Measurements from ENCODE around the gene CCP110.
A peak's percentile ranks its signal among the peaks of the same experiment; 100 is the strongest.

The CCP110 gene, protein sequence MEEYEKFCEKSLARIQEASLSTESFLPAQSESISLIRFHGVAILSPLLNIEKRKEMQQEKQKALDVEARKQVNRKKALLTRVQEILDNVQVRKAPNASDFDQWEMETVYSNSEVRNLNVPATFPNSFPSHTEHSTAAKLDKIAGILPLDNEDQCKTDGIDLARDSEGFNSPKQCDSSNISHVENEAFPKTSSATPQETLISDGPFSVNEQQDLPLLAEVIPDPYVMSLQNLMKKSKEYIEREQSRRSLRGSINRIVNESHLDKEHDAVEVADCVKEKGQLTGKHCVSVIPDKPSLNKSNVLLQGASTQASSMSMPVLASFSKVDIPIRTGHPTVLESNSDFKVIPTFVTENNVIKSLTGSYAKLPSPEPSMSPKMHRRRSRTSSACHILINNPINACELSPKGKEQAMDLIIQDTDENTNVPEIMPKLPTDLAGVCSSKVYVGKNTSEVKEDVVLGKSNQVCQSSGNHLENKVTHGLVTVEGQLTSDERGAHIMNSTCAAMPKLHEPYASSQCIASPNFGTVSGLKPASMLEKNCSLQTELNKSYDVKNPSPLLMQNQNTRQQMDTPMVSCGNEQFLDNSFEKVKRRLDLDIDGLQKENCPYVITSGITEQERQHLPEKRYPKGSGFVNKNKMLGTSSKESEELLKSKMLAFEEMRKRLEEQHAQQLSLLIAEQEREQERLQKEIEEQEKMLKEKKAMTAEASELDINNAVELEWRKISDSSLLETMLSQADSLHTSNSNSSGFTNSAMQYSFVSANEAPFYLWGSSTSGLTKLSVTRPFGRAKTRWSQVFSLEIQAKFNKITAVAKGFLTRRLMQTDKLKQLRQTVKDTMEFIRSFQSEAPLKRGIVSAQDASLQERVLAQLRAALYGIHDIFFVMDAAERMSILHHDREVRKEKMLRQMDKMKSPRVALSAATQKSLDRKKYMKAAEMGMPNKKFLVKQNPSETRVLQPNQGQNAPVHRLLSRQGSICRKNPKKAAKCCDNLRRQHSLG

DNA sequence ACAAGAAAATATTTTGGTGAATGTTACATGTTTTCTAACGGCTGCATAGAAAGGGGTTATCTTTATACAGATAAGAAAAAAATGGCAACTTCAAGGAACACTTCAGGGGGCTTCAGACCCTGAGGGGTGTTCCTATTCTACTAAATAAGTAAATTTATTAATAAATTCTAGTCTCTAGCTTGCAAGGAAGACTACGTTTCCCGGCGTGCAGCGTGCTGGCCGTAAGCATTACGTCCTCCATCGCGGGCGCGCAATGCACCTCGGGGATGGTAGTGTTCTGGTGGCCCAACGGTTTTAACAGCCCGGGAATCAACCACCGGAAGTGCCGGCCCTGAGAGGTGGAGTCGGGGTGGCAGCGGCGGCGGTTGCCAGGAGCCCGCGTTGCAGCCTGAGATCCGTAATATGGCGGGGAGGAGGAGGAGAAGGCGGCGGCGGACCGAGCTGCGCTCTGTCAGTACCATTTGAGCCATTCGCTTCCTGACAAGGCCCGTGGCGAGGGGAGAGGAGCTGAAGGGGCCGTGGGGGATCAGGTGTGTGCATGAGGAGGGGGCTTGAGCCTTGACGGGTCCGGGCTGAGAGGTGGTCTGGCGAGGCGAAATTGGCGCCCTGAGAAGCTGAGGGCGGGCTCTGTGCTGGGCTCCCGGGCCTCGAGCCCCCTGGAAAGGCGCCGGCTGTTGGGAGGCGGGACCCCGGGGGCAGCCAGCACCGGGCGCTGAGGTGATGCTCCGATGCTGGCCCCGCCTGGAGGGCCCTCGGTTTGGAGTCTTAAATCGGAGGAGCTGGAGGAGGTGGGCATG, at the start of gene CCP110:
Gene CCP110, plus strand, starts transcription at position 384 of the 797 bp plus-strand sequence. CDS start 3,940 bp downstream, outside the sequence.
- DNase-seq (ENCODE audit: extremely low spot score, insufficient read length, low read depth) (peak; percentile 84), FAIRE-seq (peak; percentile 93)

DNA sequence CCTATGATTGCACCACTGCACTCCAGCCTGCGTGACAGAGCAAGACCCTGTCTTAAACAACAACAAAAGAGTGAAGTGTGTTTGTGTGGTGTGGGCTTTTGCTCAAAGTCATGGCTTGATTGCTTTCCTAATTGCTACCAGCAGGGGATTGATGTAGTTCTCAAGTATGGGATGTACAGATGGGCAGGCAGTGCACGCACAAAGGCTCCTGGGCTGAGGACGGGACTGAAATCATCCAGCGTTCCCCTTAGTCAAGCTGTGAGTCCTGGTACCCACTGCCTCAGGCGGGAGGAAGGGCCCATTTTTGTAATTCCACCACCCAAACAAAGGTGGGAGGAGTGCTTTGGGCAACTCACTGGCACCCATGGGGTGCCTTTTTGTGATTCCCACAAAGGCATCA, 49.1 kb upstream of the CCP110 start:
- FAIRE-seq, result no peak
- DNase-seq (ENCODE audit: extremely low spot score, insufficient read length, low read depth), result no peak

DNA sequence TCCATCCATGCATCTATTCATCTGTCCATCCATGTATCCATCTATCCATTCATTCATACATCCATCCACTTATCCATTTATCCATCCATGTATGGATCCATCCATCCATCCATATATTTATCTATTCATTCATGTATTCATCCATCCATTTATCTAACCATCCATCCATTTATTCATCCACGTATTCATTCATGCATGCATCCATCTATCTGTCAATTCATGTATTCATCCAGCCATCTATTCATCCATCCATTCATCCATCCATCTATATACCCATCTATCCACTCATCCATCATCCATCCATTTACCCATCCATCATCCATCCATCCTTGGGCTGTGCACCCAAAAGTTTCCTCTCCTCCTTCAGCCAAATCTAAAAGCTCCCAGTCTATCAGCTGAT, 45.2 kb upstream of the CCP110 start:
- no peak for FAIRE-seq

DNA sequence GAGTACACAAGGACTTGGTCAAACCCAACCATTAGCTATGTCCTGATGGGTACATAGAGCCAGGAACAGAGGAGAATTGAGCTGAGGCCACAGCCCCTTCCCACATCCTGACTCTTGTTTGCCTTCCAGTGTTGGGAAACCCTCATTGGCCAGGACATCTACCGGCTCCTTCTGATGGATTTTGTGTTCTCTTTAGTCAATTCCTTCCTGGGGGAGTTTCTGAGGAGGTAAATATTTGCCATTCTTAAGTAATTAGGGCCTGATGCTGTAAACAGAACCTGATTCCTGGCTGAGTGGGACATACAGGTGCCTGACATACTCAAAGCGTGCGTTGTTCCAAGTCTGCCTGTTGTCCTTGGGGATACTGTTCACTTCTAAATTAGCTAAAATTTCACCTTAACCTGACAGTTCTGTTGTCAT, 44.4 kb upstream of the CCP110 start:
- no peak for FAIRE-seq
- DNase-seq (ENCODE audit: extremely low spot score, insufficient read length, low read depth), result no peak

More for the DNA sequence above, 45.2 kb upstream of the CCP110 start:
- no peak for DNase-seq (ENCODE audit: extremely low spot score, insufficient read length, low read depth)

DNA sequence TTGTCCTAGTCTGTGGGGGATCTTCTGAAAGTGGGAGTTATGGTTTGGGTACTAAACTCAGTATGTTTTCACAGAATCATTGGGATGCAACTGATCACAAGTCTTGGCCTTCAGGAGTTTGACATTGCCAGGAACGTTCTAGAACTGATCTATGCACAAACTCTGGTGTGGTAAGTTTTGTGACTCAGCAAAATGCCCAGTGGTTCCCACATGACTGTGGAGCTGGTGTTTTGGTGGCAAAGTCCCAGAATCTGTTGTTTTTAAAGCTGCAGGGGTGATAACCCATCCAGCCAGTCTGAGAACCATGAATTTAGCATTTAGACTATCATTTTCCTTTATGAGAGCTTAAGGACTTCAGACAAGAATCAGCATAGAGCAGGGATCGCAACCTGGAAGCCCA, 42.4 kb upstream of the CCP110 start:
- no peak for FAIRE-seq
- DNase-seq (ENCODE audit: extremely low spot score, insufficient read length, low read depth), result no peak

DNA sequence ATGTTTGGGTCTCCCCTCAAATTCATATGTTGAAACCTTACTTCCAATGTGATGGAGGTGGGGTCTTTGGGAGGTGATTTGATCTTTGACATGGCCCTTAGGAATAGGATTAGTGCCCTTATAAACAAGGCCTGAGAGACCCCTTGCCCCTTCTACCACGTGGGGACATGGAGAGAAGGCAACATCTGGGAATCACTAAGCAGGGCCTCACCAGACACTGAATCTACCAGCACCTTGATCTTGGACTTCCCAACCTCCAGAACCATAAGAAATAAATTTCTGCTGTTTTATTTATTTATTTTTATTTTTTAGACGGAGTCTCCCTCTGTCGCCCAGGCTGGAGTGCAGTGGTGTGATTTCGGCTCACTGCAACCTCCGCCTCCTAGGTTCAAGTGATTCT, 42.0 kb upstream of the CCP110 start:
- no peak for DNase-seq (ENCODE audit: extremely low spot score, insufficient read length, low read depth)
- FAIRE-seq, result no peak

DNA sequence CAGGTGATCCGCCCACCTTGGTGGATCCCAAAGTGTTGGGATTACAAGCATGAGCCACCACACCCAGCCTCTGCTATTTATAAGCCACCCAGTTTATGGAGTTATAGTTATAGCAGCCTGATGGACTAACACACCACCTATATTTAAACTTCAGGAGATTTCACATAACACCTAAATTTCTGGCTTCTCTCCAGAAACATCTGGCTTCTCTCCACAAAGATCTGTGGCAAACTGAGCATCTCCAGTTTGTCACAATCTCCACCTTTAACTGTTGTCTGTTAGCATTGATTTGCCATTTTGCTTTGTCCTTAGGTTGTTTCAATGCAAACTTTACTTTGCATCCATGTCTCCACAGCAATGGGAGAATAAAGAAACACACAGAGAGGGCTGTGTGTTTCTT, 41.5 kb upstream of the CCP110 start:
- DNase-seq (ENCODE audit: extremely low spot score, insufficient read length, low read depth), result no peak
- no peak for FAIRE-seq

DNA sequence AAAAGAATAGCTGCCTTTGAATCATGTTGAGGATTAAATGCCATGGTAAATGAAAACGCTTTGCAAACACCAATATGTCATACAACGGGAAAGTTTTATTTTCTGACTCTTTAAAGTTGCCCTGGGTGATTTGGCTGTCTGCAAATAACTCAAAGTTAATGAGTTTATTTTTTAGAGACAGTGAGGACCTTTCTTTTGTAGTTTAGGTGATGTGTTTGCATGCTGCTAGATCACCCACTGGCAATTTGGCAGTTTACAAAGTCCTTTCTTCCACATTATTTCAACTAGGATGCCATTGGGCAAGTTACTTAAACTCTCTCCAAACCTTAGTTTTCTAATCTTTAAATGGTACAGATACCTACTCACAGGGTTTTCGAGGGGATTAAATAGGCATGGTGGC, 39.6 kb upstream of the CCP110 start:
- no peak for DNase-seq (ENCODE audit: extremely low spot score, insufficient read length, low read depth)
- no peak for FAIRE-seq

DNA sequence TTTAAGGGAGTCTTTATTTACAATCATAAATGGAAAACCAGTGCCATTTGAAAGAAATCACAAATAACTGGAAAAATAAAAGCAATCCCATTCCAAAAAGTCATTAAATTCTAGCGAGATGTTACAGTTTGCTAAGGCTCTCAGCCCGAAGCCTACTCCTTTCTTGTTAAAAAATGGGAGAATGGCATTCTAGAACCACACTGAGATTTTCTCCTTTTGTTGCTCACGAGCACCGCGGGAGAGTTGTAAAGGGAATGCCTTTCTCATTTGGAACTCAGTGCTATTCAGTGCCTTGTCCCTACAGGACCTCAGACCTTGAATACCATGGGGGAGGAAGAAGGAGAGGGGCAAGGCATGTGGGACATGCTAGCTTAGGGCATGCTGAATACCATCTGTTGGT, 38.1 kb upstream of the CCP110 start:
- no peak for FAIRE-seq
- no peak for DNase-seq (ENCODE audit: extremely low spot score, insufficient read length, low read depth)

DNA sequence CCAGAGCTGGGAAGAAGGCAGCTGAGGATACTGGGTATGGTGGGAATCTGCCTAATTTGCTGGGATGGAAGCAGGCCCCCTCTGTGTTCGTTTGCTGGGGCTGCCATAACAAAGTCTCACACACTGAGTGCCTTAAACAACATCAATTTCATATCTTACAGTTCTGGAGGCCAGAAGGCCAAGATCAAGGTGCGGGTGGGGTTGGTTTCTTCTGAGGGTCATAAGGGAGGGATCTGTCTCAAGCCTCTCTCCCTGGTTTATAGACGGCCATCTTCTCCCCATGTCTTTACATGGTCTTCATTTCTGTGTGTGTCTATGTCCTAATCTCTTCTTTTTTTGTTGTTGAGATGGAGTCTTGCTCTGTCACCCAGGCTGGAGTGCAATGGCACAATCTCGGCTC, 37.7 kb upstream of the CCP110 start:
- no peak for FAIRE-seq
- no peak for DNase-seq (ENCODE audit: extremely low spot score, insufficient read length, low read depth)

DNA sequence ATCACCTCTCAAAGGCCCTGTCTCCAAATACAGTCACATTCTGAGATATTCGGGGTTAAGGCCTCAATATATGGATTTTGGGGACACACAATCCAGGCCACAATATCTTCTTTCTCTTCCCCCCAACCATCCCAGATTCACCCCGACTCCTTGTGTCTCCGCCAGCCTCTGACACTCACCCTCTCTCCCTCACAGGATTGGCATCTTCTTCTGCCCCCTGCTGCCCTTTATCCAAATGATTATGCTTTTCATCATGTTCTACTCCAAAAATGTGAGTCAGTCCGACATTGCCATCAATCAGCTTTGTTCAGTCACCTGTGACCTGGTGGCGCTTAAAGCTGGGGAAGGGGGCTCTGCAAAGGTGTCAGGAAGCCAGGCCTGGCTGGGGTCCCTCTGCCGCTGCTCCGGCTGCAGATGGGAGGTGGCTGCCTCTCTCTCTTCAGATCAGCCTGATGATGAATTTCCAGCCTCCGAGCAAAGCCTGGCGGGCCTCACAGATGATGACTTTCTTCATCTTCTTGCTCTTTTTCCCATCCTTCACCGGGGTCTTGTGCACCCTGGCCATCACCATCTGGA, 36.9 kb upstream of the CCP110 start:
- no peak for DNase-seq (ENCODE audit: extremely low spot score, insufficient read length, low read depth)

DNA sequence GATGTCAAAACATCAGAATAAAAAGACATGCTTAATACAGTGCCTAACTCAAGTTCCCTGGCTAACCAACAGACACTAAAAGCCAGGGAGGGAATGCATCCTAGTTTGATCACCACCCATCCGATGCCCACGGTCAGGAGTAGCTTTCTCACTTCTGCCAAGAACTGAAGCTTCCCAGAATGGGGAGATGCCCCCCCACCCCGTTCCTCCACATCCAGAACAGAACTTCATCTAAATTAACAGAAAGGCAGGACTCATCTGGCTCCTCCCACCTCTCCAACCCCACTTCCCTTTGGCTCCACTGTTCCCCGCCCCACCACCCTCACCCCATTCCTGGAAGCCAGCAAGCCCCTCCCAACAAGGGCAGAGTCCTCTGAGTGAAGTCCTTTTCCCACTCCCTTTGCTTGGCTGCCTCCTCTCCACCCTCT, 35.5 kb upstream of the CCP110 start:
- DNase-seq (ENCODE audit: extremely low spot score, insufficient read length, low read depth) (no peak), FAIRE-seq (no peak)

More for the DNA sequence above, 36.9 kb upstream of the CCP110 start:
- FAIRE-seq, result no peak

DNA sequence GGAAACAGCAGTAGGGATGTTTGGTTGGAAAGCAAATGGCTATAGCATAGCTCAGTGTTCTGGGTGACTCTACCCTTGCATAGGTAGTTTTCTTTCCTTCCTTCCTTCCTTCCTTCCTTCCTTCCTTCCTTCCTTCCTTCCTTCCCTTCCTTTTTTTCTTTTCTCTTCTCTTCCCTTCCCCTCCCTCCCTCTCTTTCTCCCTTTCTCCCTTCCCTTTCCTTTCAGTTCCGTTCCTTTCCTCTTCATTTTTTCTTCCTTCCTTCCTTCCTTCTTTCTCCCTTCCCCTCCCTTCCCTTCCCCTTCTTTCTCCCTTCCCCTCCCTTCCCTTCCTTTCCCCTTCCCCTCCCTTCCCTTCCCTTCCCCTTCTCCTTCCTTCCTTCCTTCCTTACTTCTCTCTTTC, 33.1 kb upstream of the CCP110 start:
- DNase-seq (ENCODE audit: extremely low spot score, insufficient read length, low read depth), result no peak
- FAIRE-seq, result no peak

DNA sequence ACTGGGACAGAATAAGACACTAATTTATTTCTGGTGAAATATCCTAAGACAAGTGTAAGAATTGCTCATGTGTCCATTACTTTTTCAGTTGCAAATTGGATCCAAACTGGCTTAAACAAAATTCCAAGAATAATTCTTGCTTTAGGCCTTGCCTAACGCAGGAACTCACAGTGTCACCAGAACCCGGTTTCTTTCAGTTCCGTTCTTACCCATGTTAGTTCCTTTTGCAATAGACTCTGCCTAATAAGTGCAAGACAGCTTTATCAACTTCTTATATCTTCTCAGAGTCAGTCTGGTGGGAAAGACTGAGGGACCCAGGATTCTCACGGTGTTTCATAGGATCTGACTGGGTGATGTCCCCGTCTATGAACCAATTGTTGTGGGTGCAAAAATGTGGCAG, 26.6 kb upstream of the CCP110 start:
- FAIRE-seq (no peak), DNase-seq (ENCODE audit: extremely low spot score, insufficient read length, low read depth) (no peak)

DNA sequence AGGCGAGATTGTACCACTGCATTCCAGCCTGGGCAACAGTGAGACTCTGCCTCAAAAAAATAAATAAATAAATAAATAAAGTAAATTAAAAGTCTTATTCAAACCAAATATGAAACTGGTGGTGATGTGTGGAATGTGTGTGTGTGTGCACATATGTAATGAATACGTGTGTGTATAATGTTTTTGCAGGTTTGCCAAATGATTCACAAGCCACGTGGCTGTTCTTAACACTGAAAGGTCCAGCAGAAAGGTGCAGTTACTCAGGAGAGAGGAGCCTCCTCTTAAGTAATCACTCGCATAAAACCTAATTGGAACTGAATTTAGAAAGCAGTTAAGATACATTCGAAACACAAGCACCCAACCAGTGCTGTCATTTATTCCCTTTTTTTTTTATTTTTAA, 24.7 kb upstream of the CCP110 start:
- FAIRE-seq (no peak), DNase-seq (ENCODE audit: extremely low spot score, insufficient read length, low read depth) (no peak)

DNA sequence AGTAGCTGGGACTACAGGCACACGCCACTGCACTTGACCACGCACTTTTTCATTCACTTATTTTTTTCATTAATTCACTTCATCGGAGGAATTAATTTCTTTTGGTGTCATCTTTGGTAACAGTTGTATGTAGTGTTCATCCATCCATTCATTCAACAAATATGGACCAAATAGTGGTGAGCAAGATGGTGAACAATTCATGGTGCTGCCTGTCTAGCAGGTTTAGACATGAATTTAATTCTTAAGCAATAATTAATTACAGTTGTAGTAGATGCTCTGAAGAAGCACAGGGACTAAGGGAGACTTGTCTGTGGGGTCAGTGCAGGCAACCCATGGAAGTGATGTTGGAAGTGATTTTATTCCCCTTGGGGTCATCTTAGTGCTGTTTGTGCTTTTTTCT, 24.3 kb upstream of the CCP110 start:
- FAIRE-seq, result no peak

DNA sequence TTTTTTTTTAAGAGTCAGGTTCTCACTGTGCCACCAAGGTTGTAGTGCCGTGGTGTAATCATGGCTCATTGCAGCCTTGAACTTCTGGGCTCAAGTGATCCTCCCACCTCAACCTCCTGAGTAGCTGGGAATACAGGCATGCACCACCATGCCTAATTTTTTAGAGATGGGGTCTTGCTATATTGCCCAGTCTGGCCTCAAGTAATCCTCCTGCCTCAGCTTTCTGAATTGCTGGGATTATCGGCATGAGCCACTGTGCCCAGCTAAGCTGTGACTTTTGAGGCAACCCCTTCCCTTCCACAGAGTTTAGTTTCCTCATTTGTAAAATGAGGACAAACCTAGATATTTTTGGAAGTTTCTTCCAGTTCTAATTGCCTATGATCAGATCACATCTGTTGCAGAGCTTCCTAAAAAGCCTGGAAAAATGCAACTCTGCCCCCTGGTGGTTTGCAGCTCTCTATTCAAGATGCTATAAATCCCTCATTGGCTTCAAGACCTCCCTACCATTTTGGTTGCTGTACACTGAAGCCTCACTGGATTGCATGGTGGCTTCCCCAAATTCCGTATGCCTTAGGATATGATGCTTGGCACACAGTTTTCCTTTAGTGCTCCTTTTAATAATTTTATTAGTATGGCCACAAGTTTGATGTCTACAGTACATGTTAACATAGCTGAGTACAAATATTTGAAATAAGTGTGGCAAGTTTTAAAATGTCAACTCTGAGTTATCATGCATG, 21.2 kb upstream of the CCP110 start:
- no peak for DNase-seq (ENCODE audit: extremely low spot score, insufficient read length, low read depth)
- peak; percentile 74 for FAIRE-seq

More for the DNA sequence above, 24.3 kb upstream of the CCP110 start:
- DNase-seq (ENCODE audit: extremely low spot score, insufficient read length, low read depth), result no peak

DNA sequence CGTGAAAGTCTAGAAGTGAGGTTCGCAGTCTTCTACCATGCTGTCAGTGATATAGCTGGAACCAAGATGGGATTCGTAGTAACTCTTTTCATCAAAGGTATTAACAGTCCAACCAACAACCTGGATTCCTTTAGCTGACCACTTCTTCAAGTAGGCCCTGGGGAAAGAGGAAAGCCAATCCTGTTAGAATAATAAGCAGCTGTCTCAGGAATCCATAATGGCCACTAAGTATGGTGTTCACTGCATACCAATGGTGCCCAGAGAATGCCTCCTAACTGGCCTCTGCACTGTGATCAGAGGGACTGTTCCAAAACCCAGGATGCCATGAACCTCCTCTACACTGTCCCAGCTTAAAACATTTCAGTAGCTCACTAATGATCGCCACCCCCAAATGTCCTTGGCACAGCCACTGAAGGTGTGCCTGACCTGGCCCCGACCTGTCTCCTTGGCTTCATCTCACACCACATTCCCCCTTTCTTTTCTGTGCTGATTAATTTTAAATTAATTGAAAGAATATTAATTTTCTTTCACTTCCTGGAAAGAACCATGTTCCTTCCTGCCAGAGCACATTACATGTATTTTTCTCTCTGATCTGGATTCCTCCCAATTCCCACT, 20.2 kb upstream of the CCP110 start:
- FAIRE-seq (no peak), DNase-seq (ENCODE audit: extremely low spot score, insufficient read length, low read depth) (no peak)

Measured in GM18507 (cell line).